Transverse colon (tissue), 4 donors: ENCODE measurements around the gene TMEM240.
"Not testable (repeated sequence)": the region's sequence is repeated elsewhere in the genome, so short reads cannot be mapped to it uniquely, and the experiment has no call there.

Experiments used
- CTCF ChIP-seq, 5 experiments: fragments of 200-600 bp in 3 of 5; fragments of 450-650 bp in 2 of 5; sonication (generic) in 3 of 5; IDR thresholded peaks; 1 replicate in 2 of 5; 2 replicates in 3 of 5; pipeline ENCODE4 v1.5.1; 2016 to 2017; ENCODE audit warnings: antibody characterized with exemption in 5 of 5, inconsistent platforms in 3 of 5, mild to moderate bottlenecking in 2 of 5, moderate library complexity in 1 of 5
- POLR2AphosphoS5 ChIP-seq, 3 donors: sonication (generic); formaldehyde crosslinking; IDR thresholded peaks; one replicate each; pipeline ENCODE4 v1.6.1; 2016; ENCODE audit warnings: antibody characterized with exemption in 3 of 3

GRCh38 chr1:1495461-1495975 lies 44.9 kb downstream of the TMEM240 start:
- not testable (repeated sequence) for TF ChIP-seq CTCF, POLR2AphosphoS5 (IDR thresholded peaks at IDR 0.05)
